ENCODE measurements around the gene CAV3. TPM values are rescaled to one million over a fixed set of nuclear protein-coding genes. Genes with fewer than 3 reads are reported as not detected.
"Not testable (repeated sequence)": the region's sequence is repeated elsewhere in the genome, so short reads cannot be mapped to it uniquely, and the experiment has no call there.

Gene CAV3
- total and polyA plus RNA-seq, 9 donors = 0.15 to 0.23 TPM; not detected in 7

GRCh38 chr3:8713901-8714759 lies 19.5 kb upstream of the CAV3 start:
- H3K4me1 ChIP-seq (ENCODE audit: insufficient read depth) = no peaks in the 10 kb centered on the region

GRCh38 chr3:8715757-8716156 lies 17.8 kb upstream of the CAV3 start:
- H3K4me3 ChIP-seq; H3K4me1 ChIP-seq (ENCODE audit: insufficient read depth); intact Hi-C loops (cut with DNase I); DNase-seq; H3K9me3 ChIP-seq; H3K27ac ChIP-seq; H3K36me3 ChIP-seq; H3K27me3 ChIP-seq: not testable (repeated sequence)
- WGBS, 3 donors = 87 to 92% (median 91%) methylated on average over 12 of the region's 12 CpGs

More at GRCh38 chr3:8713901-8714759, 19.5 kb upstream of the CAV3 start:
- TF ChIP-seq CTCF (IDR thresholded peaks at IDR 0.05) = no peak
- no peak for TF ChIP-seq POLR2A (IDR thresholded peaks at IDR 0.05)
- no peak for TF ChIP-seq EP300 (IDR thresholded peaks at IDR 0.05)
- no peaks in the 10 kb centered on the region for H3K9me3 ChIP-seq
- no peak overlapping the region for H3K27ac ChIP-seq
- 79 to 83% (median 80%) methylated on average over 14 of the region's 14 CpGs for WGBS, 3 donors
- H3K27me3 ChIP-seq = no peaks in the 10 kb centered on the region
- no peaks in the 10 kb centered on the region for H3K36me3 ChIP-seq
- intact Hi-C loops (cut with DNase I) = no loop called here
- no peak for DNase-seq
- H3K4me3 ChIP-seq = no peak overlapping the region

- no peak overlapping the region for H3K27ac ChIP-seq
- WGBS, 3 donors = 74 to 77% (median 75%) methylated on average over 5 of the region's 5 CpGs
- no peak overlapping the region for H3K4me3 ChIP-seq
- intact Hi-C loops (cut with DNase I) = no loop called here
- no peak for DNase-seq
- no peaks in the 10 kb centered on the region for H3K9me3 ChIP-seq
- TF ChIP-seq POLR2A (IDR thresholded peaks at IDR 0.05) (no peak), EP300 (IDR thresholded peaks at IDR 0.05) (no peak), CTCF (IDR thresholded peaks at IDR 0.05) (no peak)
- no peaks in the 10 kb centered on the region for H3K36me3 ChIP-seq
- no peaks in the 10 kb centered on the region for H3K4me1 ChIP-seq (ENCODE audit: insufficient read depth)
- no peaks in the 10 kb centered on the region for H3K27me3 ChIP-seq
These were observed 10.8 kb upstream of the CAV3 start for GRCh38 chr3:8722808-8723207.

GRCh38 chr3:8723612-8724011 lies 10.0 kb upstream of the CAV3 start:
- H3K9me3 ChIP-seq = no peaks in the 10 kb centered on the region
- H3K36me3 ChIP-seq = no peaks in the 10 kb centered on the region
- no peaks in the 10 kb centered on the region for H3K4me1 ChIP-seq (ENCODE audit: insufficient read depth)
- no peak for DNase-seq
- no peak overlapping the region for H3K4me3 ChIP-seq
- WGBS, 3 donors = 72 to 80% (median 80%) methylated on average over 3 of the region's 3 CpGs
- H3K27ac ChIP-seq = no peak overlapping the region
- TF ChIP-seq POLR2A (IDR thresholded peaks at IDR 0.05) (no peak), CTCF (IDR thresholded peaks at IDR 0.05) (no peak), EP300 (IDR thresholded peaks at IDR 0.05) (no peak)
- H3K27me3 ChIP-seq = no peaks in the 10 kb centered on the region
- intact Hi-C loops (cut with DNase I) = no loop called here

GRCh38 chr3:8724108-8724752 lies 9.4 kb upstream of the CAV3 start:
- 40 to 60% (median 57%) methylated on average over 3 of the region's 3 CpGs for WGBS, 3 donors
- Histone ChIP-seq H3K4me1 (ENCODE audit: insufficient read depth) (no peaks in the 10 kb centered on the region), H3K9me3 (no peaks in the 10 kb centered on the region), H3K36me3 (no peaks in the 10 kb centered on the region), H3K27me3 (no peaks in the 10 kb centered on the region), H3K4me3 (no peak overlapping the region), H3K27ac (no peak overlapping the region)
- no peak for DNase-seq
- intact Hi-C loops (cut with DNase I) = no loop called here
- TF ChIP-seq POLR2A (IDR thresholded peaks at IDR 0.05) = no peak
- no peak for TF ChIP-seq EP300 (IDR thresholded peaks at IDR 0.05)
- no peak for TF ChIP-seq CTCF (IDR thresholded peaks at IDR 0.05)

All from ovary (tissue), 9 donors.